Stomach (tissue), 9 donors: ENCODE data around the gene RBM23. TPM values are rescaled to one million over a fixed set of nuclear protein-coding genes. Genes with fewer than 3 reads are reported as not detected.
A peak's percentile ranks its signal among the peaks of the same experiment; 100 is the strongest.

Experiments used
- DNase-seq, 2 donors: peaks; one replicate each; pipeline versions ENCODE4 v3.0.0 to v3.0.0-alpha.2; 2013 to 2019
- H3K27ac ChIP-seq, 5 donors: fragments of 200-600 bp in 4 of 5; sonication (generic) in 4 of 5; one replicate each; pipeline ENCODE4 v1.5.1; 2013 to 2019; ENCODE audit warnings: mild to moderate bottlenecking in 1 of 5, moderate library complexity in 1 of 5
- H3K27me3 ChIP-seq, 3 donors: fragments of 200-600 bp; sonication (generic); one replicate each; pipeline ENCODE4 v1.5.1; 2017 to 2019; ENCODE audit warnings: mixed run types in 1 of 3
- H3K36me3 ChIP-seq, 4 donors: fragments of 200-600 bp; sonication (generic); 1 replicate in 3 of 4; 2 replicates in 1 of 4; pipeline ENCODE4 v1.5.1; 2016 to 2019
- H3K4me1 ChIP-seq, 4 donors: fragments of 200-600 bp; sonication (generic); one replicate each; pipeline ENCODE4 v1.5.1; 2016 to 2019
- H3K4me3 ChIP-seq, 4 donors: fragments of 200-600 bp; sonication (generic) in 3 of 4; one replicate each; pipeline ENCODE4 v1.5.1; 2016 to 2019; ENCODE audit warnings: mild to moderate bottlenecking in 1 of 4
- H3K9me3 ChIP-seq, 4 donors: fragments of 200-600 bp; sonication (generic); one replicate each; pipeline ENCODE4 v1.5.1; 2016 to 2019
- CTCF ChIP-seq, 7 experiments: fragments of 450-650 bp in 4 of 7; fragments of 200-600 bp in 3 of 7; sonication (generic) in 3 of 7; IDR thresholded peaks; one replicate each; pipeline ENCODE4 v1.5.1; 2016 to 2019; ENCODE audit warnings: antibody characterized with exemption in 7 of 7, control low read depth in 2 of 7, mild to moderate bottlenecking in 1 of 7
- EP300 ChIP-seq: sonication (generic); formaldehyde crosslinking; IDR thresholded peaks from one replicate; pipeline ENCODE4 v1.6.1; 2017; ENCODE audit warnings: antibody characterized with exemption
- POLR2A ChIP-seq, 4 donors: fragments of 450-650 bp; IDR thresholded peaks; one replicate each; pipeline ENCODE4 v1.6.1; 2016; ENCODE audit warnings: antibody characterized with exemption in 4 of 4, control low read depth in 2 of 4, mild to moderate bottlenecking in 1 of 4, moderate library complexity in 1 of 4
- POLR2AphosphoS5 ChIP-seq, 3 donors: sonication (generic); formaldehyde crosslinking; IDR thresholded peaks; one replicate each; pipeline ENCODE4 v1.6.1; 2016; ENCODE audit warnings: antibody characterized with exemption in 3 of 3
- WGBS, 5 donors: extraction: QIAGEN DNeasy Blood & Tissue Kit in 3 of 5; methylation state at CpG; one replicate each; pipeline versions ENCODE4 v1.1.5 to v1.1.7; 2013 to 2018; 5-methylcytosine and 5-hydroxymethylcytosine counted together
- intact Hi-C: fragments of 100-400 bp; cut with DNase I; formaldehyde crosslinking; loops from one replicate; pipeline ENCODE4 v1.15.1; 2023; ENCODE audit warnings: low total_unique reads
- polyA plus RNA-seq, 3 donors: library from polyadenylated mRNA; stranded (reverse); fragments of 200-250 nt; gene quantifications; one replicate each; pipeline ENCODE4 v1.2.3, GENCODE V29; 2013
- total RNA-seq, 5 donors: library from RNA; depleted of rRNA; stranded (reverse); fragments of >200 nt; gene quantifications; one replicate each; pipeline versions ENCODE4 v1.1.0 to v1.2.3, GENCODE V29; 2014 to 2016
- donor health status: healthy with polysubstance abuse.
- donor health status: Bipolar disorder and iron deficiency.
- donor health status: healthy.

The RBM23 gene
- total and polyA plus RNA-seq, 8 donors: 12.1 to 126 (median 50.1) TPM

- DNase-seq: peak in 1 of 2 donors; percentile 52
- intact Hi-C loops: no loop called here
- no peaks in the 10 kb centered on the region for H3K36me3 ChIP-seq
- TF ChIP-seq POLR2A (IDR thresholded peaks at IDR 0.05) (no peak), EP300 (no peak), CTCF (IDR thresholded peaks at IDR 0.05) (no peak), POLR2AphosphoS5 (IDR thresholded peaks at IDR 0.05) (no peak)
- peaks cover 16 to 40% (median 33%) of the 10 kb centered on the region in 4 donors for H3K4me1 ChIP-seq
- peak overlapping the region; percentile 83 to 95 (median 86) for H3K27ac ChIP-seq
- no peaks in the 10 kb centered on the region for H3K27me3 ChIP-seq
- peak overlapping the region; percentile 48 to 62 (median 58) for H3K4me3 ChIP-seq
- 45 to 62% (median 52%) methylated on average over 5 of the region's 5 CpGs for WGBS, 5 donors
- H3K9me3 ChIP-seq: no peaks in the 10 kb centered on the region
These were observed 31.0 kb downstream of the RBM23 start for GRCh38 chr14:22887990-22888378.

GRCh38 chr14:22887260-22887989 is 31.5 kb downstream of the RBM23 start:
- no peaks in the 10 kb centered on the region for H3K27me3 ChIP-seq
- no peaks in the 10 kb centered on the region for H3K9me3 ChIP-seq
- H3K36me3 ChIP-seq: no peaks in the 10 kb centered on the region
- peak in 2 of 3 donors; percentile 56 to 80 for TF ChIP-seq POLR2AphosphoS5 (IDR thresholded peaks at IDR 0.05)
- TF ChIP-seq POLR2A (IDR thresholded peaks at IDR 0.05): no peak
- peak overlapping the region; percentile 83 to 95 (median 86) for H3K27ac ChIP-seq
- 14 to 21% (median 20%) methylated on average over 10 to 11 of the region's 11 CpGs for WGBS, 5 donors
- peak; percentile 78 to 95 for DNase-seq
- peaks cover 21 to 45% (median 39%) of the 10 kb centered on the region in 4 donors for H3K4me1 ChIP-seq
- intact Hi-C loops: no loop called here
- peak overlapping the region; percentile 48 to 62 (median 58) for H3K4me3 ChIP-seq

GRCh38 chr14:22886500-22887259 is 32.3 kb downstream of the RBM23 start:
- Histone ChIP-seq H3K4me1 (peaks cover 24 to 52% (median 44%) of the 10 kb centered on the region in 4 donors), H3K27ac (peak overlapping the region; percentile 83 to 95 (median 86)), H3K9me3 (no peaks in the 10 kb centered on the region), H3K27me3 (no peaks in the 10 kb centered on the region), H3K36me3 (no peaks in the 10 kb centered on the region), H3K4me3 (peak overlapping the region; percentile 48 to 62 (median 58))
- intact Hi-C loops: no loop called here
- TF ChIP-seq POLR2A (IDR thresholded peaks at IDR 0.05) (no peak), CTCF (IDR thresholded peaks at IDR 0.05) (peak in 1 of 7 experiments; percentile 8), EP300 (no peak)
- WGBS, 5 donors: 1 to 6% (median 3%) methylated on average over 22 to 77 of the region's 77 CpGs
- DNase-seq: peak; percentile 85 to 92

GRCh38 chr14:22885975-22886374 is 33.0 kb downstream of the RBM23 start:
- TF ChIP-seq POLR2A (IDR thresholded peaks at IDR 0.05) (no peak), EP300 (no peak), CTCF (IDR thresholded peaks at IDR 0.05) (no peak), POLR2AphosphoS5 (IDR thresholded peaks at IDR 0.05) (no peak)
- H3K36me3 ChIP-seq: no peaks in the 10 kb centered on the region
- no peaks in the 10 kb centered on the region for H3K27me3 ChIP-seq
- 91 to 96% (median 94%) methylated on average over 21 of the region's 21 CpGs for WGBS, 5 donors
- H3K4me3 ChIP-seq: peak overlapping the region; percentile 48 to 62 (median 58)
- H3K4me1 ChIP-seq: peaks cover 24 to 52% (median 46%) of the 10 kb centered on the region in 4 donors
- H3K27ac ChIP-seq: peak overlapping the region in 4 of 5 donors; percentile 83 to 88 (median 86)
- intact Hi-C loops: no loop called here
- no peak for DNase-seq
- H3K9me3 ChIP-seq: no peaks in the 10 kb centered on the region
